Mammary epithelial cell (primary cell): Measurements from ENCODE around the gene TJP2.

ENCODE experiments used
- EZH2 ChIP-seq: IDR thresholded peaks from 2 replicates; pipeline ENCODE4 v1.6.1; 2012; ENCODE audit warnings: low read length, inconsistent platforms, borderline replicate concordance
- TF ChIP-seq, protein P1 (sequence below), 2 donors: IDR thresholded peaks in 1 of 2; conservative IDR thresholded peaks in 1 of 2; 2 replicates each; pipeline ENCODE4 v1.5.1; 2011 to 2012; ENCODE audit warnings: inconsistent platforms in 2 of 2, low read length in 2 of 2, mild to moderate bottlenecking in 2 of 2, control low read depth in 1 of 2, low read depth in 1 of 2; ENCODE audit not compliant: insufficient read depth in 1 of 2; ENCODE audit errors: extremely low read depth in 1 of 2

DNA sequence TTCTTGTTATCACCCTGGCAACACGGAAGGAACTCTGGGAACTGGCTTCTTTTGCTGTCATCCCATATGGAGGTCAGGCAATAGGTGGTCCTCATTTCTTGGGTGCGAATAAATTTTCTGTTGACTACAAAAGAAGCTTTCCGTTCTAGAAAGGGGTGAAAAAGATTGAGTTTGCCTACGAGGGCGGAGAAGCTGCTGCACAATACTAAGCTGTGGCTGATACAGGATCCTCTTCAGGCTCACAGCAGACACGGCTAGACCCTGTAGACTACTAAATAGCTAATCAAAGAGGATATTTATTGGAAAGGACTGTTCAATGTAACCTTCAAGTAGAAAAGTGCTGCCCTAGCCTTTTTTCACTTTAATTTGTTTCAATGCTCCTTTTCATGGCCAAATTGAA, 58.1 kb downstream of the TJP2 start:
- TF ChIP-seq EZH2, result no peak
- TF ChIP-seq, protein P1, sequence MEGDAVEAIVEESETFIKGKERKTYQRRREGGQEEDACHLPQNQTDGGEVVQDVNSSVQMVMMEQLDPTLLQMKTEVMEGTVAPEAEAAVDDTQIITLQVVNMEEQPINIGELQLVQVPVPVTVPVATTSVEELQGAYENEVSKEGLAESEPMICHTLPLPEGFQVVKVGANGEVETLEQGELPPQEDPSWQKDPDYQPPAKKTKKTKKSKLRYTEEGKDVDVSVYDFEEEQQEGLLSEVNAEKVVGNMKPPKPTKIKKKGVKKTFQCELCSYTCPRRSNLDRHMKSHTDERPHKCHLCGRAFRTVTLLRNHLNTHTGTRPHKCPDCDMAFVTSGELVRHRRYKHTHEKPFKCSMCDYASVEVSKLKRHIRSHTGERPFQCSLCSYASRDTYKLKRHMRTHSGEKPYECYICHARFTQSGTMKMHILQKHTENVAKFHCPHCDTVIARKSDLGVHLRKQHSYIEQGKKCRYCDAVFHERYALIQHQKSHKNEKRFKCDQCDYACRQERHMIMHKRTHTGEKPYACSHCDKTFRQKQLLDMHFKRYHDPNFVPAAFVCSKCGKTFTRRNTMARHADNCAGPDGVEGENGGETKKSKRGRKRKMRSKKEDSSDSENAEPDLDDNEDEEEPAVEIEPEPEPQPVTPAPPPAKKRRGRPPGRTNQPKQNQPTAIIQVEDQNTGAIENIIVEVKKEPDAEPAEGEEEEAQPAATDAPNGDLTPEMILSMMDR (conservative IDR thresholded peaks at IDR 0.05 in 1 of 2, IDR thresholded peaks at IDR 0.05 in 1 of 2; ENCODE audit: extremely low read depth in 1 of 2, insufficient read depth in 1 of 2, low read depth in 1 of 2, low read length in 2 of 2), result no peak
